Effector memory CD8-positive, alpha-beta T cell (primary cell): ENCODE measurements around the gene MEDAG.

Experiments
- ATAC-seq: fragments of 150-1000 bp; cut with Tn5 transposase; replicated peaks from 2 replicates; pipeline ENCODE4 v1.10.0; 2021; ENCODE audit warnings: mild to moderate bottlenecking, moderate library complexity
- DNase-seq, 3 experiments: peaks; one replicate each; pipeline ENCODE4 v3.0.0; 2021
- H3K27ac Mint-ChIP-seq, 2 donors: one replicate each; pipeline ENCODE4 v1.8.0; 2022; ENCODE audit warnings: mild to moderate bottlenecking in 2 of 2, mixed read lengths in 2 of 2, moderate library complexity in 2 of 2
- H3K27me3 Mint-ChIP-seq, 2 donors: one replicate each; pipeline ENCODE4 v1.8.0; 2022; ENCODE audit warnings: mixed read lengths in 2 of 2
- H3K36me3 Mint-ChIP-seq: one replicate; pipeline ENCODE4 v1.8.0; 2022; ENCODE audit warnings: mild to moderate bottlenecking, moderate library complexity, mixed read lengths; ENCODE audit not compliant: insufficient read depth
- H3K4me1 Mint-ChIP-seq, 2 donors: one replicate each; pipeline ENCODE4 v1.8.0; 2022; ENCODE audit warnings: low read depth in 2 of 2, mixed read lengths in 2 of 2
- H3K4me3 Mint-ChIP-seq, 2 donors: one replicate each; pipeline ENCODE4 v1.8.0; 2022; ENCODE audit warnings: mild to moderate bottlenecking in 2 of 2, mixed read lengths in 2 of 2, moderate library complexity in 2 of 2
- H3K9me3 Mint-ChIP-seq, 2 donors: one replicate each; pipeline ENCODE4 v1.8.0; 2022; ENCODE audit warnings: mixed read lengths in 2 of 2

Gene MEDAG

DNA sequence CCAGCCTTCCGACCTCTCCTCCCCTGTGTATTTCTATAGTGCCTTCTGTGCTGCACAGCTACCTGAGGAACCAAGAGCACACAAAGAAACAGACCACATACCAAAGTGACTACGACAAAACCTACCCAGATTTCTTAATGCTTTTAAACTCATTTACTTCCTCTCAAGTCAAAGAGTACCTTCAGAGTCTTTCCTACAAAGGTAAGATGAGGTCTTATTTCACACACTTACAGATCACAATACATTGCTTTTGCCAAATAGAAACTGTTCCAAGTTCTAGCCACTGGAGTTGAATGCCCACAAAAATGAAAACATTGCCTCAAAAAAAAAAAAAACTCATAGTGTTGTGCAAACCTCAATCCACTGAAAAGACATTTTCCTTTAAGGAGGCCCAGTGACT is 62.8 kb downstream of the MEDAG start:
- no peak overlapping the region for H3K27ac Mint-ChIP-seq
- no peaks in the 10 kb centered on the region for H3K4me1 Mint-ChIP-seq
- no peak for DNase-seq
- no peaks in the 10 kb centered on the region for H3K9me3 Mint-ChIP-seq
- no peak for ATAC-seq
- no peak overlapping the region for H3K4me3 Mint-ChIP-seq
- no peaks in the 10 kb centered on the region for H3K36me3 Mint-ChIP-seq
- peaks cover 50 to 79% of the 10 kb centered on the region in 2 donors for H3K27me3 Mint-ChIP-seq

- DNase-seq (no peak), ATAC-seq (no peak)
- H3K4me1 Mint-ChIP-seq, result no peaks in the 10 kb centered on the region
- H3K27ac Mint-ChIP-seq, result no peak overlapping the region
- peaks cover 52 to 76% of the 10 kb centered on the region in 2 donors for H3K27me3 Mint-ChIP-seq
- H3K4me3 Mint-ChIP-seq, result no peak overlapping the region
- no peaks in the 10 kb centered on the region for H3K36me3 Mint-ChIP-seq
- no peaks in the 10 kb centered on the region for H3K9me3 Mint-ChIP-seq
These were observed 65.5 kb downstream of the MEDAG start for GRCh38 chr13:30971575-30971974.

DNA sequence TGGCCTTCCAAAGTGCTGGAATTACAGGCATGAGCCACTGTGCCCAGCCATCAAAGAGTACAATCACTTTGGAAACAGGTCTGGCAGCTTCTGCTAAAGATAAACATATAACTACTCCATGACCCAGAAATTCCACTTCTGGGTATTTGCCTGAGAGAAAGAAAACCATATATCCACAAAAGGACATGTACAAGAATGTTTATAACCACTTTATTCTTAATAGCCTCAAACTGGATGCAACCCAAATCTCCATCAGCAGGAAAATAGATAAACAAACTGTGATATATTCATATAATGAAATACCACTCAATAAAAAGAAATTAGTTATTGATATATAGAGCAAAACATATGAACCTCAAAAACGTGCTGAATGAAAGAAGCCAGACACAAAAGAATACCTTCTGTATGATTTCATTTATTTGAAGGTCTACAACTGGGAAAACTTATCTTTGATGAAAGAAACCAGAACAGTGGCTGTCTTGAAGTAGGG is 66.9 kb downstream of the MEDAG start:
- H3K9me3 Mint-ChIP-seq, result no peaks in the 10 kb centered on the region
- peaks cover 53 to 74% of the 10 kb centered on the region in 2 donors for H3K27me3 Mint-ChIP-seq
- no peak overlapping the region for H3K4me3 Mint-ChIP-seq
- no peak for DNase-seq
- H3K36me3 Mint-ChIP-seq, result no peaks in the 10 kb centered on the region
- H3K4me1 Mint-ChIP-seq, result no peaks in the 10 kb centered on the region
- no peak overlapping the region for H3K27ac Mint-ChIP-seq
- ATAC-seq, result no peak

- Mint-ChIP-seq H3K27ac (no peak overlapping the region), H3K4me1 (no peaks in the 10 kb centered on the region), H3K36me3 (no peaks in the 10 kb centered on the region), H3K4me3 (no peak overlapping the region), H3K9me3 (no peaks in the 10 kb centered on the region), H3K27me3 (peaks cover 45 to 68% of the 10 kb centered on the region in 2 donors)
- ATAC-seq (no peak), DNase-seq (no peak)
These were observed 68.3 kb downstream of the MEDAG start for GRCh38 chr13:30974350-30974749.
